GM12865 (cell line): Measurements from ENCODE around the gene PLOD1.

Experiments
- DNase-seq: peaks from one replicate; pipeline ENCODE4 v3.0.0; 2010; ENCODE audit warnings: low read depth
- H3K4me3 ChIP-seq: 2 replicates; pipeline ENCODE4 v1.5.1; 2011; ENCODE audit warnings: mild to moderate bottlenecking, low read depth, low read length, control low read depth
- CTCF ChIP-seq: IDR thresholded peaks from 2 replicates; pipeline ENCODE4 v1.5.1; 2011; ENCODE audit warnings: low read length, control low read depth, low read depth, inconsistent platforms; ENCODE audit not compliant: insufficient read depth; ENCODE audit errors: missing control alignments

The PLOD1 gene

GRCh38 chr1:11961230-11961629, 26.7 kb downstream of the PLOD1 start:
- no peak for TF ChIP-seq CTCF
- no peak overlapping the region for H3K4me3 ChIP-seq
- DNase-seq: no peak

GRCh38 chr1:11963622-11964021, 29.1 kb downstream of the PLOD1 start:
- DNase-seq: no peak
- TF ChIP-seq CTCF: no peak
- H3K4me3 ChIP-seq: no peak overlapping the region

- DNase-seq: no peak
- no peak overlapping the region for H3K4me3 ChIP-seq
Measured at GRCh38 chr1:11964656-11965055, 30.1 kb downstream of the PLOD1 start.

GRCh38 chr1:11967028-11967547, 32.6 kb downstream of the PLOD1 start:
- peak; percentile 64 for TF ChIP-seq CTCF
- DNase-seq: peak; percentile 72
- no peak overlapping the region for H3K4me3 ChIP-seq

More at GRCh38 chr1:11964656-11965055, 30.1 kb downstream of the PLOD1 start:
- TF ChIP-seq CTCF: no peak

GRCh38 chr1:11970441-11971185, 36.1 kb downstream of the PLOD1 start:
- H3K4me3 ChIP-seq: no peak overlapping the region
- DNase-seq: no peak
- TF ChIP-seq CTCF: no peak

- no peak for DNase-seq
- H3K4me3 ChIP-seq: no peak overlapping the region
- TF ChIP-seq CTCF: no peak
Measured at GRCh38 chr1:11977625-11978024, 43.1 kb downstream of the PLOD1 start.

GRCh38 chr1:11978301-11978700, 43.8 kb downstream of the PLOD1 start:
- DNase-seq: no peak
- H3K4me3 ChIP-seq: no peak overlapping the region
- TF ChIP-seq CTCF: no peak
